Esophagus muscularis mucosa (tissue), 4 donors: ENCODE measurements around the gene ZNF565. TPM values are rescaled to one million over a fixed set of nuclear protein-coding genes. Genes with fewer than 3 reads are reported as not detected.

ENCODE experiments used
- DNase-seq: peaks from one replicate; pipeline ENCODE4 v3.0.0-alpha.2; 2017; ENCODE audit errors: extremely low spot score
- H3K27ac ChIP-seq, 4 donors: fragments of 200-600 bp; sonication (generic); replicated peaks in 1 of 4; 1 replicate in 3 of 4; 2 replicates in 1 of 4; pipeline ENCODE4 v1.5.1; 2016 to 2019; ENCODE audit warnings: mild to moderate bottlenecking in 1 of 4
- H3K27me3 ChIP-seq, 4 donors: fragments of 200-600 bp; sonication (generic); one replicate each; pipeline versions ENCODE4 v1.5.1 to v1.6.0; 2016 to 2019
- H3K36me3 ChIP-seq, 4 donors: fragments of 200-600 bp; sonication (generic); one replicate each; pipeline ENCODE4 v1.5.1; 2016 to 2019
- H3K4me1 ChIP-seq, 4 donors: fragments of 200-600 bp; sonication (generic); one replicate each; pipeline ENCODE4 v1.5.1; 2016 to 2019
- H3K4me3 ChIP-seq, 4 donors: fragments of 200-600 bp; sonication (generic); 1 replicate in 2 of 4; 2 replicates in 2 of 4; pipeline ENCODE4 v1.5.1; 2016 to 2019; ENCODE audit warnings: mild to moderate bottlenecking in 4 of 4, moderate library complexity in 1 of 4
- H3K9me3 ChIP-seq, 4 donors: fragments of 200-600 bp; sonication (generic); 1 replicate in 3 of 4; 2 replicates in 1 of 4; pipeline ENCODE4 v1.5.1; 2016 to 2019
- CTCF ChIP-seq, 3 experiments: fragments of 200-600 bp in 2 of 3; fragments of 450-650 bp in 1 of 3; sonication (generic) in 2 of 3; IDR thresholded peaks; one replicate each; pipeline ENCODE4 v1.5.1; 2017 to 2019; ENCODE audit warnings: antibody characterized with exemption in 3 of 3, mild to moderate bottlenecking in 2 of 3, moderate library complexity in 1 of 3
- EP300 ChIP-seq: sonication (generic); formaldehyde crosslinking; IDR thresholded peaks from one replicate; pipeline ENCODE4 v1.6.1; 2017; ENCODE audit warnings: antibody characterized with exemption
- POLR2A ChIP-seq: fragments of 450-650 bp; IDR thresholded peaks from one replicate; pipeline ENCODE4 v1.6.1; 2017; ENCODE audit warnings: antibody characterized with exemption, moderate library complexity, mild to moderate bottlenecking, low read depth
- POLR2AphosphoS5 ChIP-seq, 2 donors: sonication (generic); formaldehyde crosslinking; IDR thresholded peaks; one replicate each; pipeline ENCODE4 v1.6.1; 2017; ENCODE audit warnings: antibody characterized with exemption in 2 of 2
- WGBS: methylation state at CpG from one replicate; pipeline ENCODE4 v1.1.5; 2018; 5-methylcytosine and 5-hydroxymethylcytosine counted together
- intact Hi-C: fragments of 100-400 bp; cut with DNase I; formaldehyde crosslinking; loops from one replicate; pipeline ENCODE4 v1.15.1; 2023
- total RNA-seq, 4 donors: library from RNA; depleted of rRNA; stranded (reverse); fragments of >200 nt; gene quantifications; one replicate each; pipeline versions ENCODE4 v1.1.0 to v1.2.1, GENCODE V29; 2016

ZNF565 gene
- total RNA-seq, 4 donors from 2014 or later: 4.6 to 5.7 (median 5.1) TPM

GRCh38 chr19:36152352-36153091 lies 61.9 kb downstream of the ZNF565 start, which contains the start of gene COX7A1:
TSS of gene COX7A1 (minus strand) at chr19:36152447. CDS start at chr19:36152407, 40 bp downstream.
- intact Hi-C loops: no loop called here
- Histone ChIP-seq H3K36me3 (peaks cover 16 to 37% (median 34%) of the 10 kb centered on the region in 4 donors), H3K27me3 (no peaks in the 10 kb centered on the region), H3K4me3 (peak within 1 kb of the TSS; percentile 52 to 74 (median 64)), H3K4me1 (peaks cover 31 to 53% (median 36%) of the 10 kb centered on the region in 4 donors), H3K27ac (peak within 1 kb of the TSS; percentile 92 to 98 (median 96)), H3K9me3 (no peaks in the 10 kb centered on the region)
- TF ChIP-seq EP300: no peak
- peak; percentile 55 for TF ChIP-seq POLR2A
- peak; percentile 92 to 94 for TF ChIP-seq POLR2AphosphoS5 (IDR thresholded peaks at IDR 0.05)
- no peak for TF ChIP-seq CTCF (IDR thresholded peaks at IDR 0.05)
- peak; percentile 92 for DNase-seq
- 10% methylated on average over 11 of the region's 40 CpGs for WGBS

GRCh38 chr19:36152019-36152351 lies 62.5 kb downstream of the ZNF565 start:
- no peaks in the 10 kb centered on the region for H3K9me3 ChIP-seq
- intact Hi-C loops: no loop called here
- H3K27ac ChIP-seq: peak overlapping the region; percentile 92 to 98 (median 96)

GRCh38 chr19:36151144-36152018 lies 63.1 kb downstream of the ZNF565 start:
- H3K36me3 ChIP-seq: peaks cover 27 to 49% (median 45%) of the 10 kb centered on the region in 4 donors
- 30% methylated on average over 12 of the region's 47 CpGs for WGBS

More at GRCh38 chr19:36152019-36152351, 62.5 kb downstream of the ZNF565 start:
- Histone ChIP-seq H3K4me3 (peak overlapping the region; percentile 52 to 74 (median 64)), H3K4me1 (peaks cover 31 to 53% (median 36%) of the 10 kb centered on the region in 4 donors), H3K27me3 (no peaks in the 10 kb centered on the region), H3K36me3 (peaks cover 21 to 43% (median 39%) of the 10 kb centered on the region in 4 donors)
- DNase-seq: no peak
- no peak for TF ChIP-seq CTCF (IDR thresholded peaks at IDR 0.05)
- TF ChIP-seq POLR2A: no peak
- no peak for TF ChIP-seq POLR2AphosphoS5 (IDR thresholded peaks at IDR 0.05)
- 36% methylated on average over 15 of the region's 16 CpGs for whole genome bisulfite sequencing

GRCh38 chr19:36150586-36150985 lies 63.9 kb downstream of the ZNF565 start:
- 59% methylated on average over 5 of the region's 5 CpGs for WGBS
- H3K27me3 ChIP-seq: no peaks in the 10 kb centered on the region
- peaks cover 35 to 57% (median 53%) of the 10 kb centered on the region in 4 donors for H3K36me3 ChIP-seq
- no peak for DNase-seq
- peaks cover 31 to 53% (median 36%) of the 10 kb centered on the region in 4 donors for H3K4me1 ChIP-seq
- H3K27ac ChIP-seq: peak overlapping the region; percentile 92 to 98 (median 96)
- peak overlapping the region in 3 of 4 donors; percentile 52 to 68 (median 61) for H3K4me3 ChIP-seq
- TF ChIP-seq EP300 (no peak), POLR2A (no peak), POLR2AphosphoS5 (IDR thresholded peaks at IDR 0.05) (no peak), CTCF (IDR thresholded peaks at IDR 0.05) (no peak)
- no peaks in the 10 kb centered on the region for H3K9me3 ChIP-seq
- intact Hi-C loops: no loop called here

More at GRCh38 chr19:36151144-36152018, 63.1 kb downstream of the ZNF565 start:
- intact Hi-C loops: no loop called here
- no peaks in the 10 kb centered on the region for H3K27me3 ChIP-seq
- peak overlapping the region; percentile 52 to 74 (median 64) for H3K4me3 ChIP-seq
- TF ChIP-seq POLR2AphosphoS5 (IDR thresholded peaks at IDR 0.05): peak; percentile 82 to 88
- no peak for TF ChIP-seq EP300
- peak; percentile 17 for TF ChIP-seq POLR2A
- peak overlapping the region; percentile 92 to 98 (median 96) for H3K27ac ChIP-seq
- no peaks in the 10 kb centered on the region for H3K9me3 ChIP-seq
- peaks cover 31 to 53% (median 36%) of the 10 kb centered on the region in 4 donors for H3K4me1 ChIP-seq
- DNase-seq: no peak
